GM12878 (cell line): Measurements from ENCODE around the gene CBX2.

ENCODE experiments used
- ATF2 ChIP-seq: IDR thresholded peaks from 2 replicates; pipeline ENCODE4 v1.6.1; 2012; ENCODE audit warnings: low read length, inconsistent platforms
- CBFB ChIP-seq: IDR thresholded peaks from 2 replicates; pipeline ENCODE4 v1.6.1; 2016; ENCODE audit warnings: antibody characterized with exemption, low read depth
- CREB1 ChIP-seq: IDR thresholded peaks from 2 replicates; pipeline ENCODE4 v1.6.1; 2012; ENCODE audit warnings: low read depth, mild to moderate bottlenecking, inconsistent platforms
- DPF2 ChIP-seq: fragments of 450-650 bp; IDR thresholded peaks from 2 replicates; pipeline ENCODE4 v1.6.1; 2017; ENCODE audit warnings: mild to moderate bottlenecking
- E2F8 ChIP-seq: fragments of 450-650 bp; IDR thresholded peaks from 2 replicates; pipeline ENCODE4 v1.6.1; 2018; ENCODE audit warnings: mild to moderate bottlenecking, low read depth, moderate library complexity; ENCODE audit not compliant: partially characterized antibody
- EZH2 ChIP-seq: IDR thresholded peaks from 2 replicates; pipeline ENCODE4 v1.6.1; 2012; ENCODE audit warnings: low read depth, mild to moderate bottlenecking, control low read depth, inconsistent platforms, low read length, borderline replicate concordance; ENCODE audit not compliant: control insufficient read depth
- JUNB ChIP-seq: IDR thresholded peaks from 2 replicates; pipeline ENCODE4 v1.6.1; 2016; ENCODE audit warnings: antibody characterized with exemption, mild to moderate bottlenecking
- MTA3 ChIP-seq: IDR thresholded peaks from 2 replicates; pipeline ENCODE4 v1.6.1; 2012; ENCODE audit warnings: low read length, inconsistent platforms, borderline replicate concordance
- POLR2AphosphoS2 ChIP-seq: IDR thresholded peaks from 2 replicates; pipeline ENCODE4 v1.6.1; 2011; ENCODE audit warnings: low read depth, mild to moderate bottlenecking, low read length, improper control_type of control experiment, moderate library complexity
- RAD21 ChIP-seq: IDR thresholded peaks from 2 replicates; pipeline ENCODE4 v1.6.1; 2011; ENCODE audit warnings: mild to moderate bottlenecking, low read depth, low read length, moderate library complexity; ENCODE audit not compliant: insufficient read depth
- YY1 ChIP-seq: IDR thresholded peaks from 2 replicates; pipeline ENCODE4 v1.6.1; 2011; ENCODE audit warnings: low read depth, mild to moderate bottlenecking, low read length
- TF ChIP-seq, protein P1 (sequence below): IDR thresholded peaks from 2 replicates; pipeline ENCODE4 v1.6.1; 2012; ENCODE audit warnings: improper control_type of control experiment, low read depth, low read length; ENCODE audit not compliant: insufficient replicate concordance
- TF ChIP-seq, protein P2 (sequence below), 3 experiments: IDR thresholded peaks in 2 of 3; conservative IDR thresholded peaks in 1 of 3; 2 replicates each; pipeline ENCODE4 v1.5.1; 2011; ENCODE audit warnings: low read depth in 3 of 3, low read length in 3 of 3, mild to moderate bottlenecking in 3 of 3, control low read depth in 2 of 3, moderate library complexity in 2 of 3, inconsistent platforms in 1 of 3, mixed read lengths in 1 of 3; ENCODE audit not compliant: control insufficient read depth in 2 of 3, insufficient read depth in 1 of 3; ENCODE audit errors: extremely low read depth in 1 of 3
- TF ChIP-seq, protein P3 (sequence below): IDR thresholded peaks from 2 replicates; pipeline ENCODE4 v1.6.1; 2011; ENCODE audit warnings: borderline replicate concordance, low read depth, mild to moderate bottlenecking, moderate library complexity, mixed read lengths, low read length; ENCODE audit not compliant: insufficient read depth; ENCODE audit errors: extremely low read length

DNA sequence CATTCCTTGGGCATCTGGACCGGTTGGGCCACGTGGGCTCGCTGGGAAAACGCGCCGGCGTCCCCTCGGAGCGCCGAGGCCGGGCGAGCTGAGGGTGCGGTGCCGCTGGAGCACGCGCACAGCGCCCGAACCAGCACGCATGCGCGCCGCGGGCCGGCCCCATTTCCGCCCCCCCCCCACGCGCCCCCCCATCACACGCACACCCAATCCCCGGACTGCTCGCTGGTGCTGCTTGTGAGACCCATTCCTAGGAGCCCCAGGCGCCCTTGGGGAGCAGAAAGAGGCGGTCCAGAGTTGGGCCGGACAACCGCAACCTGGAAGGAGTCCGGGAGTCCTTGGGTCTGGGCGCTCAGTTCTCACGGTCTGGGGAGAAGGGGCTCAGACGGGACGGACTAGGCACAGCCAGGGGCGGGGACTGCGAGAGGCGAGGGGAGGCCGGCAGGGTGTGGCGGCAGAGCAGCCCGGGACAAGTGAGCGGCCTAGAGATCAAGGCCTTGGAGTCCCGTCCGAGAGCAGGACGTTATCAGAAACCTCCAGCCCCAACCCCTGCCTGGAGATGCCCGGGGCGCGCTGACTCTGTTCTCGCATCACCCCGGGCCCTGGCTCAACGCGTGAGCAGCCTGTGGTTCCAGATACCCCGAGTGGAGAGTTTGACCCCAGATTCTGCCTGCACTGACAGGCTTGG lies 24.9 kb downstream of the CBX2 start:
- TF ChIP-seq POLR2AphosphoS2: no peak
- TF ChIP-seq ATF2: no peak
- TF ChIP-seq, protein P1, sequence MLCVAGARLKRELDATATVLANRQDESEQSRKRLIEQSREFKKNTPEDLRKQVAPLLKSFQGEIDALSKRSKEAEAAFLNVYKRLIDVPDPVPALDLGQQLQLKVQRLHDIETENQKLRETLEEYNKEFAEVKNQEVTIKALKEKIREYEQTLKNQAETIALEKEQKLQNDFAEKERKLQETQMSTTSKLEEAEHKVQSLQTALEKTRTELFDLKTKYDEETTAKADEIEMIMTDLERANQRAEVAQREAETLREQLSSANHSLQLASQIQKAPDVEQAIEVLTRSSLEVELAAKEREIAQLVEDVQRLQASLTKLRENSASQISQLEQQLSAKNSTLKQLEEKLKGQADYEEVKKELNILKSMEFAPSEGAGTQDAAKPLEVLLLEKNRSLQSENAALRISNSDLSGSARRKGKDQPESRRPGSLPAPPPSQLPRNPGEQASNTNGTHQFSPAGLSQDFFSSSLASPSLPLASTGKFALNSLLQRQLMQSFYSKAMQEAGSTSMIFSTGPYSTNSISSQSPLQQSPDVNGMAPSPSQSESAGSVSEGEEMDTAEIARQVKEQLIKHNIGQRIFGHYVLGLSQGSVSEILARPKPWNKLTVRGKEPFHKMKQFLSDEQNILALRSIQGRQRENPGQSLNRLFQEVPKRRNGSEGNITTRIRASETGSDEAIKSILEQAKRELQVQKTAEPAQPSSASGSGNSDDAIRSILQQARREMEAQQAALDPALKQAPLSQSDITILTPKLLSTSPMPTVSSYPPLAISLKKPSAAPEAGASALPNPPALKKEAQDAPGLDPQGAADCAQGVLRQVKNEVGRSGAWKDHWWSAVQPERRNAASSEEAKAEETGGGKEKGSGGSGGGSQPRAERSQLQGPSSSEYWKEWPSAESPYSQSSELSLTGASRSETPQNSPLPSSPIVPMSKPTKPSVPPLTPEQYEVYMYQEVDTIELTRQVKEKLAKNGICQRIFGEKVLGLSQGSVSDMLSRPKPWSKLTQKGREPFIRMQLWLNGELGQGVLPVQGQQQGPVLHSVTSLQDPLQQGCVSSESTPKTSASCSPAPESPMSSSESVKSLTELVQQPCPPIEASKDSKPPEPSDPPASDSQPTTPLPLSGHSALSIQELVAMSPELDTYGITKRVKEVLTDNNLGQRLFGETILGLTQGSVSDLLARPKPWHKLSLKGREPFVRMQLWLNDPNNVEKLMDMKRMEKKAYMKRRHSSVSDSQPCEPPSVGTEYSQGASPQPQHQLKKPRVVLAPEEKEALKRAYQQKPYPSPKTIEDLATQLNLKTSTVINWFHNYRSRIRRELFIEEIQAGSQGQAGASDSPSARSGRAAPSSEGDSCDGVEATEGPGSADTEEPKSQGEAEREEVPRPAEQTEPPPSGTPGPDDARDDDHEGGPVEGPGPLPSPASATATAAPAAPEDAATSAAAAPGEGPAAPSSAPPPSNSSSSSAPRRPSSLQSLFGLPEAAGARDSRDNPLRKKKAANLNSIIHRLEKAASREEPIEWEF: no peak
- TF ChIP-seq E2F8: no peak
- no peak for TF ChIP-seq EZH2
- TF ChIP-seq, protein P2, sequence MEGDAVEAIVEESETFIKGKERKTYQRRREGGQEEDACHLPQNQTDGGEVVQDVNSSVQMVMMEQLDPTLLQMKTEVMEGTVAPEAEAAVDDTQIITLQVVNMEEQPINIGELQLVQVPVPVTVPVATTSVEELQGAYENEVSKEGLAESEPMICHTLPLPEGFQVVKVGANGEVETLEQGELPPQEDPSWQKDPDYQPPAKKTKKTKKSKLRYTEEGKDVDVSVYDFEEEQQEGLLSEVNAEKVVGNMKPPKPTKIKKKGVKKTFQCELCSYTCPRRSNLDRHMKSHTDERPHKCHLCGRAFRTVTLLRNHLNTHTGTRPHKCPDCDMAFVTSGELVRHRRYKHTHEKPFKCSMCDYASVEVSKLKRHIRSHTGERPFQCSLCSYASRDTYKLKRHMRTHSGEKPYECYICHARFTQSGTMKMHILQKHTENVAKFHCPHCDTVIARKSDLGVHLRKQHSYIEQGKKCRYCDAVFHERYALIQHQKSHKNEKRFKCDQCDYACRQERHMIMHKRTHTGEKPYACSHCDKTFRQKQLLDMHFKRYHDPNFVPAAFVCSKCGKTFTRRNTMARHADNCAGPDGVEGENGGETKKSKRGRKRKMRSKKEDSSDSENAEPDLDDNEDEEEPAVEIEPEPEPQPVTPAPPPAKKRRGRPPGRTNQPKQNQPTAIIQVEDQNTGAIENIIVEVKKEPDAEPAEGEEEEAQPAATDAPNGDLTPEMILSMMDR (IDR thresholded peaks at IDR 0.05 in 2 of 3, conservative IDR thresholded peaks at IDR 0.05 in 1 of 3; ENCODE audit: control insufficient read depth in 2 of 3, extremely low read depth in 1 of 3, insufficient read depth in 1 of 3, low read depth in 3 of 3, low read length in 3 of 3): no peak
- TF ChIP-seq JUNB: no peak
- TF ChIP-seq DPF2: no peak
- TF ChIP-seq CREB1: no peak
- no peak for TF ChIP-seq CBFB
- TF ChIP-seq, protein P3, sequence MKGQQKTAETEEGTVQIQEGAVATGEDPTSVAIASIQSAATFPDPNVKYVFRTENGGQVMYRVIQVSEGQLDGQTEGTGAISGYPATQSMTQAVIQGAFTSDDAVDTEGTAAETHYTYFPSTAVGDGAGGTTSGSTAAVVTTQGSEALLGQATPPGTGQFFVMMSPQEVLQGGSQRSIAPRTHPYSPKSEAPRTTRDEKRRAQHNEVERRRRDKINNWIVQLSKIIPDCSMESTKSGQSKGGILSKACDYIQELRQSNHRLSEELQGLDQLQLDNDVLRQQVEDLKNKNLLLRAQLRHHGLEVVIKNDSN: no peak
- no peak for TF ChIP-seq RAD21
- no peak for TF ChIP-seq MTA3
- no peak for TF ChIP-seq YY1
